Measurements from ENCODE around the gene CAMK2D. TPM values are rescaled to one million over a fixed set of nuclear protein-coding genes. Genes with fewer than 3 reads are reported as not detected.

CAMK2D gene
- total and polyA plus RNA-seq, 2 experiments from 2014 or later = 4.9 to 14.6 TPM

DNA sequence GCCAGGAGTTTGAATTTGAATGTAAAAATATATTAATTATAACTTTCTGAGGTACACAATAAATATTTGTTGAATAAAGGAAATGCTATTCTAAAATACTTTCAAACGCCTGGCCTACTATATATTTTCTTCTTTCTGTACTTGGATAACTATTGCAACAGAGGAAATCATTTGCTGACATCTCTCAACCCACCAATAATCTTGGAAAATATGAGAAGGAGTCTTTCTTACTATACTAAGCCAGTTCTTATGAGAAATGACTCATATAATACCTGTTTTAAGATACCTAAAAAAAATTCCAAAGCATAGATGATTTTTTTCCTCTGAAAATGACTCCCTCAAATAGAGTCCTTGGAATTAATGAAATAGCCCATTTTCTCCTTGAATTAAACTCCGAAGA, 64.1 kb downstream of the CAMK2D start (continued):
- TF ChIP-seq, protein P1, sequence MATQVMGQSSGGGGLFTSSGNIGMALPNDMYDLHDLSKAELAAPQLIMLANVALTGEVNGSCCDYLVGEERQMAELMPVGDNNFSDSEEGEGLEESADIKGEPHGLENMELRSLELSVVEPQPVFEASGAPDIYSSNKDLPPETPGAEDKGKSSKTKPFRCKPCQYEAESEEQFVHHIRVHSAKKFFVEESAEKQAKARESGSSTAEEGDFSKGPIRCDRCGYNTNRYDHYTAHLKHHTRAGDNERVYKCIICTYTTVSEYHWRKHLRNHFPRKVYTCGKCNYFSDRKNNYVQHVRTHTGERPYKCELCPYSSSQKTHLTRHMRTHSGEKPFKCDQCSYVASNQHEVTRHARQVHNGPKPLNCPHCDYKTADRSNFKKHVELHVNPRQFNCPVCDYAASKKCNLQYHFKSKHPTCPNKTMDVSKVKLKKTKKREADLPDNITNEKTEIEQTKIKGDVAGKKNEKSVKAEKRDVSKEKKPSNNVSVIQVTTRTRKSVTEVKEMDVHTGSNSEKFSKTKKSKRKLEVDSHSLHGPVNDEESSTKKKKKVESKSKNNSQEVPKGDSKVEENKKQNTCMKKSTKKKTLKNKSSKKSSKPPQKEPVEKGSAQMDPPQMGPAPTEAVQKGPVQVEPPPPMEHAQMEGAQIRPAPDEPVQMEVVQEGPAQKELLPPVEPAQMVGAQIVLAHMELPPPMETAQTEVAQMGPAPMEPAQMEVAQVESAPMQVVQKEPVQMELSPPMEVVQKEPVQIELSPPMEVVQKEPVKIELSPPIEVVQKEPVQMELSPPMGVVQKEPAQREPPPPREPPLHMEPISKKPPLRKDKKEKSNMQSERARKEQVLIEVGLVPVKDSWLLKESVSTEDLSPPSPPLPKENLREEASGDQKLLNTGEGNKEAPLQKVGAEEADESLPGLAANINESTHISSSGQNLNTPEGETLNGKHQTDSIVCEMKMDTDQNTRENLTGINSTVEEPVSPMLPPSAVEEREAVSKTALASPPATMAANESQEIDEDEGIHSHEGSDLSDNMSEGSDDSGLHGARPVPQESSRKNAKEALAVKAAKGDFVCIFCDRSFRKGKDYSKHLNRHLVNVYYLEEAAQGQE (IDR thresholded peaks at IDR 0.05; ENCODE audit: unreplicated experiment) = no peak

DNA sequence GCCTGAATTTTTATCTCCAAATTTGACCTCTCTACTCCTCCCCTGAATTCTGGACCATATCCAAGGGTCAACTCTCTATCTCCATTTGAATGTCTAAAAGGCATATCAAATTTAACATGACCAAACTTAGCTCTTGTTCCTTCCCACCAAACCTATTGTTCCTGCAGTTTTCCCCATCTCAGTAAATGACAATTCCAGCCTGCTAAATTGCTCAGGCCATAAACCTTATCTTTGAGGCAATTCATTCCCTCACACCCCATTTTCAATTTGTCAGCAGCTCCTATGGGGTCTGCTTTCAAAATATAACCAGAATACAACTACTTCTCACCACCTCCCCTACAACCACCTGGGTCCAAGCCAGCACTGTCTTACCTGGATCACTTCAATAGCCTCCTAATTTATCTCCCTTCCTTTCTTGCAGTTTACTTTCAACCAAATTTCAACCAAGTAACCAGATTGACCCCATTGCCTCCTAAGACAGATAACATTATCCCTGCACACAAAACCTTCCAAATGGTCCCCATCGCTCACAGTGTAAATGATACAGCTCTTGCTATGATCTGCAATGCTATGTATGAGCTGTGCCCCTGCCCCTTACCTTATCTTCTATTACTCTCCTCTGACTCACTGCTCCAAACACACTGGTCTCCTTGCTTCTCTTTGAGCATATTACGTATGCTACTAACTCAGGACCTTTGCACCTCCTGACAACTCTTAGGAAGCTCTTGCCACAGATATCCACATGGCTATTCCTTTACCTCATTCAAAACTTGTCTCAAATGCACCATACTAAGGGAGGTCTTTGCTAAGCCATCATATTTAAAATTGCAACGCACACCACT, 66.0 kb downstream of the CAMK2D start:
- no peak overlapping the region for H3K27ac Mint-ChIP-seq
- Histone ChIP-seq H3K27me3 (ENCODE audit: insufficient read depth) (no peaks in the 10 kb centered on the region), H4K20me1 (replicated peaks; ENCODE audit: insufficient read depth) (no peaks in the 10 kb centered on the region), H3K9me2 (ENCODE audit: insufficient read depth) (no peaks in the 10 kb centered on the region), H3K27ac (ENCODE audit: low read depth) (no peak overlapping the region), H3K4me2 (no peak overlapping the region), H3K4me3 (no peak overlapping the region), H2AFZ (no peak overlapping the region), H3K36me3 (ENCODE audit: insufficient read depth) (no peaks in the 10 kb centered on the region), H3K4me1 (ENCODE audit: insufficient read depth) (no peaks in the 10 kb centered on the region), H3K79me2 (replicated peaks; ENCODE audit: insufficient read depth) (no peaks in the 10 kb centered on the region), H3F3A (replicated peaks; ENCODE audit: low read depth) (no peaks in the 10 kb centered on the region)
- DNase-seq (ENCODE audit: low spot score) = no peak
- H3K4me1 Mint-ChIP-seq = no peaks in the 10 kb centered on the region
- no peaks in the 10 kb centered on the region for H3K9me3 Mint-ChIP-seq
- no peak for ATAC-seq
- H3K36me3 Mint-ChIP-seq (ENCODE audit: low read depth) = no peaks in the 10 kb centered on the region
- H3K4me3 Mint-ChIP-seq = no peak overlapping the region
- H3K27me3 Mint-ChIP-seq (ENCODE audit: insufficient read depth, low read depth, poor library complexity) = no peaks in the 10 kb centered on the region
- no peak for TF ChIP-seq POLR2AphosphoS5 (IDR thresholded peaks at IDR 0.05; ENCODE audit: low read depth)
- no peak for TF ChIP-seq ZNF114 (CRISPR knock-in tag; IDR thresholded peaks at IDR 0.05)
- TF ChIP-seq, protein P2, sequence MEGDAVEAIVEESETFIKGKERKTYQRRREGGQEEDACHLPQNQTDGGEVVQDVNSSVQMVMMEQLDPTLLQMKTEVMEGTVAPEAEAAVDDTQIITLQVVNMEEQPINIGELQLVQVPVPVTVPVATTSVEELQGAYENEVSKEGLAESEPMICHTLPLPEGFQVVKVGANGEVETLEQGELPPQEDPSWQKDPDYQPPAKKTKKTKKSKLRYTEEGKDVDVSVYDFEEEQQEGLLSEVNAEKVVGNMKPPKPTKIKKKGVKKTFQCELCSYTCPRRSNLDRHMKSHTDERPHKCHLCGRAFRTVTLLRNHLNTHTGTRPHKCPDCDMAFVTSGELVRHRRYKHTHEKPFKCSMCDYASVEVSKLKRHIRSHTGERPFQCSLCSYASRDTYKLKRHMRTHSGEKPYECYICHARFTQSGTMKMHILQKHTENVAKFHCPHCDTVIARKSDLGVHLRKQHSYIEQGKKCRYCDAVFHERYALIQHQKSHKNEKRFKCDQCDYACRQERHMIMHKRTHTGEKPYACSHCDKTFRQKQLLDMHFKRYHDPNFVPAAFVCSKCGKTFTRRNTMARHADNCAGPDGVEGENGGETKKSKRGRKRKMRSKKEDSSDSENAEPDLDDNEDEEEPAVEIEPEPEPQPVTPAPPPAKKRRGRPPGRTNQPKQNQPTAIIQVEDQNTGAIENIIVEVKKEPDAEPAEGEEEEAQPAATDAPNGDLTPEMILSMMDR (conservative IDR thresholded peaks at IDR 0.05; ENCODE audit: low read depth in 2 of 2) = no peak
- no peak for TF ChIP-seq EZH2phosphoT487 (IDR thresholded peaks at IDR 0.05; ENCODE audit: unreplicated experiment)
- TF ChIP-seq, protein P3, sequence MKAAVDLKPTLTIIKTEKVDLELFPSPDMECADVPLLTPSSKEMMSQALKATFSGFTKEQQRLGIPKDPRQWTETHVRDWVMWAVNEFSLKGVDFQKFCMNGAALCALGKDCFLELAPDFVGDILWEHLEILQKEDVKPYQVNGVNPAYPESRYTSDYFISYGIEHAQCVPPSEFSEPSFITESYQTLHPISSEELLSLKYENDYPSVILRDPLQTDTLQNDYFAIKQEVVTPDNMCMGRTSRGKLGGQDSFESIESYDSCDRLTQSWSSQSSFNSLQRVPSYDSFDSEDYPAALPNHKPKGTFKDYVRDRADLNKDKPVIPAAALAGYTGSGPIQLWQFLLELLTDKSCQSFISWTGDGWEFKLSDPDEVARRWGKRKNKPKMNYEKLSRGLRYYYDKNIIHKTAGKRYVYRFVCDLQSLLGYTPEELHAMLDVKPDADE (IDR thresholded peaks at IDR 0.05) = no peak
- TF ChIP-seq, protein P4, sequence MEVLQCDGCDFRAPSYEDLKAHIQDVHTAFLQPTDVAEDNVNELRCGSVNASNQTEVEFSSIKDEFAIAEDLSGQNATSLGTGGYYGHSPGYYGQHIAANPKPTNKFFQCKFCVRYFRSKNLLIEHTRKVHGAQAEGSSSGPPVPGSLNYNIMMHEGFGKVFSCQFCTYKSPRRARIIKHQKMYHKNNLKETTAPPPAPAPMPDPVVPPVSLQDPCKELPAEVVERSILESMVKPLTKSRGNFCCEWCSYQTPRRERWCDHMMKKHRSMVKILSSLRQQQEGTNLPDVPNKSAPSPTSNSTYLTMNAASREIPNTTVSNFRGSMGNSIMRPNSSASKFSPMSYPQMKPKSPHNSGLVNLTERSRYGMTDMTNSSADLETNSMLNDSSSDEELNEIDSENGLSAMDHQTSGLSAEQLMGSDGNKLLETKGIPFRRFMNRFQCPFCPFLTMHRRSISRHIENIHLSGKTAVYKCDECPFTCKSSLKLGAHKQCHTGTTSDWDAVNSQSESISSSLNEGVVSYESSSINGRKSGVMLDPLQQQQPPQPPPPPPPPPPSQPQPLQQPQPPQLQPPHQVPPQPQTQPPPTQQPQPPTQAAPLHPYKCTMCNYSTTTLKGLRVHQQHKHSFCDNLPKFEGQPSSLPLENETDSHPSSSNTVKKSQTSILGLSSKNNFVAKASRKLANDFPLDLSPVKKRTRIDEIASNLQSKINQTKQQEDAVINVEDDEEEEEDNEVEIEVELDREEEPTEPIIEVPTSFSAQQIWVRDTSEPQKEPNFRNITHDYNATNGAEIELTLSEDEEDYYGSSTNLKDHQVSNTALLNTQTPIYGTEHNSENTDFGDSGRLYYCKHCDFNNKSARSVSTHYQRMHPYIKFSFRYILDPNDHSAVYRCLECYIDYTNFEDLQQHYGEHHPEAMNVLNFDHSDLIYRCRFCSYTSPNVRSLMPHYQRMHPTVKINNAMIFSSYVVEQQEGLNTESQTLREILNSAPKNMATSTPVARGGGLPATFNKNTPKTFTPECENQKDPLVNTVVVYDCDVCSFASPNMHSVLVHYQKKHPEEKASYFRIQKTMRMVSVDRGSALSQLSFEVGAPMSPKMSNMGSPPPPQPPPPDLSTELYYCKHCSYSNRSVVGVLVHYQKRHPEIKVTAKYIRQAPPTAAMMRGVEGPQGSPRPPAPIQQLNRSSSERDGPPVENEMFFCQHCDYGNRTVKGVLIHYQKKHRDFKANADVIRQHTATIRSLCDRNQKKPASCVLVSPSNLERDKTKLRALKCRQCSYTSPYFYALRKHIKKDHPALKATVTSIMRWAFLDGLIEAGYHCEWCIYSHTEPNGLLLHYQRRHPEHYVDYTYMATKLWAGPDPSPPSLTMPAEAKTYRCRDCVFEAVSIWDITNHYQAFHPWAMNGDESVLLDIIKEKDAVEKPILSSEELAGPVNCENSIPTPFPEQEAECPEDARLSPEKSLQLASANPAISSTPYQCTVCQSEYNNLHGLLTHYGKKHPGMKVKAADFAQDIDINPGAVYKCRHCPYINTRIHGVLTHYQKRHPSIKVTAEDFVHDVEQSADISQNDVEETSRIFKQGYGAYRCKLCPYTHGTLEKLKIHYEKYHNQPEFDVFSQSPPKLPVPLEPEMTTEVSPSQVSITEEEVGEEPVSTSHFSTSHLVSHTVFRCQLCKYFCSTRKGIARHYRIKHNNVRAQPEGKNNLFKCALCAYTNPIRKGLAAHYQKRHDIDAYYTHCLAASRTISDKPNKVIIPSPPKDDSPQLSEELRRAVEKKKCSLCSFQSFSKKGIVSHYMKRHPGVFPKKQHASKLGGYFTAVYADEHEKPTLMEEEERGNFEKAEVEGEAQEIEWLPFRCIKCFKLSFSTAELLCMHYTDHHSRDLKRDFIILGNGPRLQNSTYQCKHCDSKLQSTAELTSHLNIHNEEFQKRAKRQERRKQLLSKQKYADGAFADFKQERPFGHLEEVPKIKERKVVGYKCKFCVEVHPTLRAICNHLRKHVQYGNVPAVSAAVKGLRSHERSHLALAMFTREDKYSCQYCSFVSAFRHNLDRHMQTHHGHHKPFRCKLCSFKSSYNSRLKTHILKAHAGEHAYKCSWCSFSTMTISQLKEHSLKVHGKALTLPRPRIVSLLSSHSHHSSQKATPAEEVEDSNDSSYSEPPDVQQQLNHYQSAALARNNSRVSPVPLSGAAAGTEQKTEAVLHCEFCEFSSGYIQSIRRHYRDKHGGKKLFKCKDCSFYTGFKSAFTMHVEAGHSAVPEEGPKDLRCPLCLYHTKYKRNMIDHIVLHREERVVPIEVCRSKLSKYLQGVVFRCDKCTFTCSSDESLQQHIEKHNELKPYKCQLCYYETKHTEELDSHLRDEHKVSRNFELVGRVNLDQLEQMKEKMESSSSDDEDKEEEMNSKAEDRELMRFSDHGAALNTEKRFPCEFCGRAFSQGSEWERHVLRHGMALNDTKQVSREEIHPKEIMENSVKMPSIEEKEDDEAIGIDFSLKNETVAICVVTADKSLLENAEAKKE (CRISPR knock-in tag; IDR thresholded peaks at IDR 0.05) = no peak
- TF ChIP-seq CREB1 (CRISPR knock-in tag; IDR thresholded peaks at IDR 0.05; ENCODE audit: low read depth) = no peak
- no peak for TF ChIP-seq STAT1 (IDR thresholded peaks at IDR 0.05; ENCODE audit: unreplicated experiment)
- no peak for TF ChIP-seq JUNB (IDR thresholded peaks at IDR 0.05; ENCODE audit: unreplicated experiment)
- no peak for TF ChIP-seq NANOG (IDR thresholded peaks at IDR 0.05; ENCODE audit: borderline replicate concordance)
- no peak for TF ChIP-seq EZH2 (IDR thresholded peaks at IDR 0.05; ENCODE audit: low read depth, unreplicated experiment)
